Upper lobe of left lung (tissue), 6 donors: ENCODE measurements around the gene PPP1CC. TPM values are rescaled to one million over a fixed set of nuclear protein-coding genes. Genes with fewer than 3 reads are reported as not detected.

ENCODE experiments used
- ATAC-seq, 2 donors: fragments of 200-7000 bp; cut with Tn5 transposase; one replicate each; pipeline ENCODE4 v1.9.1; 2022; ENCODE audit warnings: mild to moderate bottlenecking in 2 of 2, moderate library complexity in 2 of 2; ENCODE audit not compliant: low FRiP score in 2 of 2
- DNase-seq, 2 donors: peaks; one replicate each; pipeline ENCODE4 v3.0.0-alpha.2; 2019 to 2020
- H3K27ac ChIP-seq, 4 donors: fragments of 200-600 bp; sonication (generic); one replicate each; pipeline ENCODE4 v1.5.1; 2016 to 2019
- H3K27me3 ChIP-seq, 4 donors: fragments of 200-600 bp; sonication (generic); one replicate each; pipeline ENCODE4 v1.5.1; 2017 to 2019
- H3K36me3 ChIP-seq, 4 donors: fragments of 200-600 bp; sonication (generic); one replicate each; pipeline ENCODE4 v1.5.1; 2016 to 2019
- H3K4me1 ChIP-seq, 4 donors: fragments of 200-600 bp; sonication (generic); one replicate each; pipeline ENCODE4 v1.5.1; 2018 to 2019
- H3K4me3 ChIP-seq, 4 donors: fragments of 200-600 bp; sonication (generic); one replicate each; pipeline ENCODE4 v1.5.1; 2017 to 2019; ENCODE audit warnings: mild to moderate bottlenecking in 2 of 4, moderate library complexity in 1 of 4
- H3K9me3 ChIP-seq, 4 donors: fragments of 200-600 bp; sonication (generic); one replicate each; pipeline ENCODE4 v1.5.1; 2018 to 2019
- CTCF ChIP-seq, 6 experiments: fragments of 450-650 bp in 4 of 6; fragments of 200-600 bp in 2 of 6; sonication (generic) in 2 of 6; IDR thresholded peaks; one replicate each; pipeline ENCODE4 v1.5.1; 2016 to 2019; ENCODE audit warnings: antibody characterized with exemption in 6 of 6
- EP300 ChIP-seq, 4 donors: sonication (generic); formaldehyde crosslinking; IDR thresholded peaks; one replicate each; pipeline ENCODE4 v1.5.1; 2017; ENCODE audit warnings: antibody characterized with exemption in 4 of 4, control low read depth in 2 of 4
- POLR2A ChIP-seq, 4 donors: fragments of 450-650 bp; IDR thresholded peaks; one replicate each; pipeline ENCODE4 v1.5.1; 2016 to 2017; ENCODE audit warnings: antibody characterized with exemption in 4 of 4, mild to moderate bottlenecking in 2 of 4
- POLR2AphosphoS5 ChIP-seq, 2 donors: sonication (generic); formaldehyde crosslinking; IDR thresholded peaks; one replicate each; pipeline ENCODE4 v1.5.1; 2017; ENCODE audit warnings: antibody characterized with exemption in 2 of 2
- WGBS, 2 donors: methylation state at CpG; one replicate each; pipeline ENCODE4 v1.1.5; 2017 to 2018; 5-methylcytosine and 5-hydroxymethylcytosine counted together
- total RNA-seq, 6 donors: library from RNA; depleted of rRNA in 4 of 6; stranded (reverse); fragments of >200 nt in 4 of 6; gene quantifications; one replicate each; pipeline versions ENCODE4 v1.1.0 to v1.2.1, GENCODE V29; 2016 to 2021
- donor health status: DM: no; HTN: no; CAD: no; lungs with moderate emphysema.
- donor health status: DM: no; HTN: yes; CAD: no; lungs with severe emphysema.

The PPP1CC gene
- total RNA-seq, 6 donors from 2014 or later, result 26.0 to 114 (median 85.4) TPM

GRCh38 chr12:110743571-110744093 is 941 bp upstream of the PPP1CC start:
- H3K27me3 ChIP-seq, result no peaks in the 10 kb centered on the region
- peak in 1 of 2 donors; percentile 20 for ATAC-seq
- H3K4me1 ChIP-seq, result peaks cover 32 to 38% (median 34%) of the 10 kb centered on the region in 4 donors
- H3K9me3 ChIP-seq, result no peaks in the 10 kb centered on the region
- H3K4me3 ChIP-seq, result peak overlapping the region in 3 of 4 donors; percentile 88 to 99 (median 96)
- no peaks in the 10 kb centered on the region for H3K36me3 ChIP-seq
- WGBS, 2 donors, result 29 to 36% methylated on average over 22 to 26 of the region's 26 CpGs
- peak; percentile 62 to 65 for DNase-seq
- peak overlapping the region in 2 of 4 donors; percentile 86 to 96 for H3K27ac ChIP-seq
- TF ChIP-seq POLR2A (IDR thresholded peaks at IDR 0.05) (no peak), CTCF (IDR thresholded peaks at IDR 0.05) (no peak), POLR2AphosphoS5 (IDR thresholded peaks at IDR 0.05) (no peak), EP300 (IDR thresholded peaks at IDR 0.05) (no peak)

GRCh38 chr12:110742096-110742717 is 484 bp downstream of the PPP1CC start:
- ATAC-seq (peak; percentile 15 to 57), DNase-seq (peak in 1 of 2 donors; percentile 25)
- Histone ChIP-seq H3K27ac (peak overlapping the region; percentile 86 to 96 (median 90)), H3K4me3 (peak overlapping the region; percentile 88 to 99 (median 94)), H3K9me3 (no peaks in the 10 kb centered on the region), H3K4me1 (peaks cover 37 to 48% (median 42%) of the 10 kb centered on the region in 4 donors), H3K36me3 (no peaks in the 10 kb centered on the region), H3K27me3 (no peaks in the 10 kb centered on the region)
- TF ChIP-seq CTCF (IDR thresholded peaks at IDR 0.05), result no peak
- no peak for TF ChIP-seq POLR2AphosphoS5 (IDR thresholded peaks at IDR 0.05)
- no peak for TF ChIP-seq POLR2A (IDR thresholded peaks at IDR 0.05)
- no peak for TF ChIP-seq EP300 (IDR thresholded peaks at IDR 0.05)
- 0 to 1% methylated on average over 22 to 26 of the region's 44 CpGs for WGBS, 2 donors

GRCh38 chr12:110741341-110742095 is 1.2 kb downstream of the PPP1CC start:
- Histone ChIP-seq H3K4me3 (peak overlapping the region; percentile 88 to 99 (median 94)), H3K27ac (peak overlapping the region; percentile 86 to 96 (median 90)), H3K36me3 (no peaks in the 10 kb centered on the region), H3K9me3 (no peaks in the 10 kb centered on the region), H3K4me1 (peaks cover 37 to 52% (median 42%) of the 10 kb centered on the region in 4 donors), H3K27me3 (no peaks in the 10 kb centered on the region)
- WGBS, 2 donors, result 1 to 2% methylated on average over 14 of the region's 14 CpGs
- DNase-seq, result peak in 1 of 2 donors; percentile 31
- peak in 1 of 2 donors; percentile 39 for ATAC-seq
- no peak for TF ChIP-seq POLR2A (IDR thresholded peaks at IDR 0.05)
- no peak for TF ChIP-seq CTCF (IDR thresholded peaks at IDR 0.05)
- no peak for TF ChIP-seq EP300 (IDR thresholded peaks at IDR 0.05)
- no peak for TF ChIP-seq POLR2AphosphoS5 (IDR thresholded peaks at IDR 0.05)

- ATAC-seq (no peak), DNase-seq (no peak)
- 75 to 80% methylated on average over 3 of the region's 3 CpGs for WGBS, 2 donors
- Histone ChIP-seq H3K36me3 (peaks cover 0 to 7% (median 0%) of the 10 kb centered on the region in 4 donors), H3K4me3 (peak overlapping the region in 1 of 4 donors; percentile 96), H3K27me3 (no peaks in the 10 kb centered on the region), H3K4me1 (peaks cover 37 to 56% (median 42%) of the 10 kb centered on the region in 4 donors), H3K27ac (no peak overlapping the region), H3K9me3 (no peaks in the 10 kb centered on the region)
- no peak for TF ChIP-seq CTCF (IDR thresholded peaks at IDR 0.05)
- no peak for TF ChIP-seq POLR2A (IDR thresholded peaks at IDR 0.05)
- no peak for TF ChIP-seq POLR2AphosphoS5 (IDR thresholded peaks at IDR 0.05)
- no peak for TF ChIP-seq EP300 (IDR thresholded peaks at IDR 0.05)
Measured at GRCh38 chr12:110739894-110740293, 2.8 kb downstream of the PPP1CC start.
